Endodermal cell (in vitro differentiated cells): Measurements from ENCODE around the gene C1orf50. TPM values are rescaled to one million over a fixed set of nuclear protein-coding genes. Genes with fewer than 3 reads are reported as not detected.
A peak's percentile ranks its signal among the peaks of the same experiment; 100 is the strongest.

Experiments used
- DNase-seq: peaks from one replicate; pipeline ENCODE4 v3.0.0-alpha.2; 2017
- H3K27ac ChIP-seq: 2 replicates; pipeline ENCODE4 v1.5.1; 2013; ENCODE audit warnings: mild to moderate bottlenecking, low read depth, low read length, moderate library complexity
- H3K27me3 ChIP-seq: 2 replicates; pipeline ENCODE4 v1.6.1; 2013; ENCODE audit warnings: mild to moderate bottlenecking, low read length, moderate library complexity; ENCODE audit not compliant: insufficient read depth, control insufficient read depth, poor library complexity, severe bottlenecking
- H3K36me3 ChIP-seq: 2 replicates; pipeline ENCODE4 v1.7.0; 2013; ENCODE audit warnings: mild to moderate bottlenecking, low read length, moderate library complexity; ENCODE audit not compliant: control insufficient read depth, insufficient read depth
- H3K4me1 ChIP-seq: one replicate; pipeline ENCODE4 v1.7.0; 2013; ENCODE audit warnings: low read length; ENCODE audit not compliant: control insufficient read depth, insufficient read depth
- H3K4me3 ChIP-seq: 2 replicates; pipeline ENCODE4 v1.5.1; 2013; ENCODE audit warnings: mild to moderate bottlenecking, low read length, moderate library complexity
- H3K9ac ChIP-seq: 2 replicates; pipeline ENCODE4 v1.6.1; 2013; ENCODE audit warnings: mild to moderate bottlenecking, low read length, moderate library complexity; ENCODE audit not compliant: poor library complexity, severe bottlenecking; ENCODE audit errors: extremely low read depth
- H3K9me3 ChIP-seq: 2 replicates; pipeline ENCODE4 v1.6.1; 2013; ENCODE audit warnings: mild to moderate bottlenecking, low read length, moderate library complexity; ENCODE audit not compliant: control insufficient read depth
- H3K27ac Mint-ChIP-seq: 2 replicates; pipeline ENCODE4 v1.8.0; 2020; ENCODE audit warnings: mixed read lengths
- H3K27me3 Mint-ChIP-seq: 2 replicates; pipeline ENCODE4 v1.8.0; 2021; ENCODE audit warnings: mild to moderate bottlenecking, mixed read lengths; ENCODE audit not compliant: insufficient read depth
- H3K36me3 Mint-ChIP-seq: 2 replicates; pipeline ENCODE4 v1.8.0; 2020; ENCODE audit warnings: low read depth, mixed read lengths
- H3K4me1 Mint-ChIP-seq: 2 replicates; pipeline ENCODE4 v1.8.0; 2020; ENCODE audit warnings: mixed read lengths
- H3K4me3 Mint-ChIP-seq: 2 replicates; pipeline ENCODE4 v1.8.0; 2020; ENCODE audit warnings: mild to moderate bottlenecking, moderate library complexity, mixed read lengths
- H3K9me3 Mint-ChIP-seq: 2 replicates; pipeline ENCODE4 v1.8.0; 2020; ENCODE audit warnings: mild to moderate bottlenecking, mixed read lengths
- whole genome bisulfite sequencing, 2 experiments: methylation state at CpG; one replicate each; pipeline versions ENCODE4 v1.1.5 to v1.1.7; 2013; ENCODE audit warnings: missing lambda C conversion rate in 2 of 2, mixed read lengths in 1 of 2; ENCODE audit not compliant: insufficient coverage in 1 of 2, insufficient read length in 1 of 2; 5-methylcytosine and 5-hydroxymethylcytosine counted together
- total RNA-seq, 2 donors: library from RNA; stranded (reverse); fragmentation: NEBNext Ultra II Directional in 1 of 2; extraction: Animal tissue kit (Norgen Biotek cat#: 25700) in 1 of 2; gene quantifications; 2 replicates in 1 of 2; 3 replicates in 1 of 2; pipeline ENCODE4 v1.2.1, GENCODE V29; 2021
- TF ChIP-seq, protein P1 (sequence below): fragments of 200-600 bp; sonication (generic); conservative IDR thresholded peaks from 2 replicates; pipeline ENCODE4 v1.5.0; 2021; ENCODE audit warnings: antibody characterized with exemption, mild to moderate bottlenecking

The C1orf50 gene
- total RNA-seq, 2 donors from 2014 or later, result 4.8 to 7.3 TPM

- H3K4me1 ChIP-seq, result no peaks in the 10 kb centered on the region
- peaks cover 81% of the 10 kb centered on the region for H3K36me3 ChIP-seq
- Mint-ChIP-seq H3K9me3 (no peaks in the 10 kb centered on the region), H3K36me3 (peaks cover 61% of the 10 kb centered on the region), H3K27ac (no peak overlapping the region), H3K27me3 (no peaks in the 10 kb centered on the region), H3K4me3 (no peak overlapping the region), H3K4me1 (peaks cover 4% of the 10 kb centered on the region)
- DNase-seq, result no peak
- H3K4me3 ChIP-seq, result no peak overlapping the region
- H3K27ac ChIP-seq, result no peak overlapping the region
- H3K9me3 ChIP-seq, result no peaks in the 10 kb centered on the region
- H3K9ac ChIP-seq, result no peak overlapping the region
- no peaks in the 10 kb centered on the region for H3K27me3 ChIP-seq
- TF ChIP-seq, protein P1, sequence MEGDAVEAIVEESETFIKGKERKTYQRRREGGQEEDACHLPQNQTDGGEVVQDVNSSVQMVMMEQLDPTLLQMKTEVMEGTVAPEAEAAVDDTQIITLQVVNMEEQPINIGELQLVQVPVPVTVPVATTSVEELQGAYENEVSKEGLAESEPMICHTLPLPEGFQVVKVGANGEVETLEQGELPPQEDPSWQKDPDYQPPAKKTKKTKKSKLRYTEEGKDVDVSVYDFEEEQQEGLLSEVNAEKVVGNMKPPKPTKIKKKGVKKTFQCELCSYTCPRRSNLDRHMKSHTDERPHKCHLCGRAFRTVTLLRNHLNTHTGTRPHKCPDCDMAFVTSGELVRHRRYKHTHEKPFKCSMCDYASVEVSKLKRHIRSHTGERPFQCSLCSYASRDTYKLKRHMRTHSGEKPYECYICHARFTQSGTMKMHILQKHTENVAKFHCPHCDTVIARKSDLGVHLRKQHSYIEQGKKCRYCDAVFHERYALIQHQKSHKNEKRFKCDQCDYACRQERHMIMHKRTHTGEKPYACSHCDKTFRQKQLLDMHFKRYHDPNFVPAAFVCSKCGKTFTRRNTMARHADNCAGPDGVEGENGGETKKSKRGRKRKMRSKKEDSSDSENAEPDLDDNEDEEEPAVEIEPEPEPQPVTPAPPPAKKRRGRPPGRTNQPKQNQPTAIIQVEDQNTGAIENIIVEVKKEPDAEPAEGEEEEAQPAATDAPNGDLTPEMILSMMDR, result no peak
These were observed 9.2 kb upstream of the C1orf50 start for GRCh38 chr1:42757892-42758275.

- DNase-seq, result no peak
- Mint-ChIP-seq H3K27ac (no peak overlapping the region), H3K4me1 (no peaks in the 10 kb centered on the region), H3K9me3 (no peaks in the 10 kb centered on the region), H3K4me3 (no peak overlapping the region), H3K36me3 (peaks cover 55% of the 10 kb centered on the region), H3K27me3 (no peaks in the 10 kb centered on the region)
- H3K9me3 ChIP-seq, result no peaks in the 10 kb centered on the region
- no peaks in the 10 kb centered on the region for H3K4me1 ChIP-seq
- no peak overlapping the region for H3K27ac ChIP-seq
- no peak overlapping the region for H3K9ac ChIP-seq
- no peak overlapping the region for H3K4me3 ChIP-seq
- TF ChIP-seq, protein P1, result no peak
- 93 to 100% methylated on average over 3 of the region's 3 CpGs for WGBS, 2 experiments
- H3K36me3 ChIP-seq, result peaks cover 75% of the 10 kb centered on the region
- no peaks in the 10 kb centered on the region for H3K27me3 ChIP-seq
These were observed 8.4 kb upstream of the C1orf50 start for GRCh38 chr1:42758641-42759040.

GRCh38 chr1:42759114-42759513 lies 7.9 kb upstream of the C1orf50 start:
- Histone ChIP-seq H3K4me3 (no peak overlapping the region), H3K9ac (no peak overlapping the region), H3K9me3 (no peaks in the 10 kb centered on the region), H3K4me1 (no peaks in the 10 kb centered on the region), H3K27ac (no peak overlapping the region), H3K36me3 (peaks cover 71% of the 10 kb centered on the region), H3K27me3 (no peaks in the 10 kb centered on the region)
- Mint-ChIP-seq H3K4me1 (no peaks in the 10 kb centered on the region), H3K9me3 (no peaks in the 10 kb centered on the region), H3K36me3 (peaks cover 50% of the 10 kb centered on the region), H3K27ac (no peak overlapping the region), H3K4me3 (no peak overlapping the region), H3K27me3 (no peaks in the 10 kb centered on the region)
- 84 to 91% methylated on average over 7 to 9 of the region's 9 CpGs for WGBS, 2 experiments
- TF ChIP-seq, protein P1, result peak; percentile 53
- DNase-seq, result peak; percentile 80
